ENCODE measurements around the gene MAP6D1. TPM values are rescaled to one million over a fixed set of nuclear protein-coding genes. Genes with fewer than 3 reads are reported as not detected.

MAP6D1 gene
- total RNA-seq, 1 experiment from 2014 or later = 1.9 TPM

DNA sequence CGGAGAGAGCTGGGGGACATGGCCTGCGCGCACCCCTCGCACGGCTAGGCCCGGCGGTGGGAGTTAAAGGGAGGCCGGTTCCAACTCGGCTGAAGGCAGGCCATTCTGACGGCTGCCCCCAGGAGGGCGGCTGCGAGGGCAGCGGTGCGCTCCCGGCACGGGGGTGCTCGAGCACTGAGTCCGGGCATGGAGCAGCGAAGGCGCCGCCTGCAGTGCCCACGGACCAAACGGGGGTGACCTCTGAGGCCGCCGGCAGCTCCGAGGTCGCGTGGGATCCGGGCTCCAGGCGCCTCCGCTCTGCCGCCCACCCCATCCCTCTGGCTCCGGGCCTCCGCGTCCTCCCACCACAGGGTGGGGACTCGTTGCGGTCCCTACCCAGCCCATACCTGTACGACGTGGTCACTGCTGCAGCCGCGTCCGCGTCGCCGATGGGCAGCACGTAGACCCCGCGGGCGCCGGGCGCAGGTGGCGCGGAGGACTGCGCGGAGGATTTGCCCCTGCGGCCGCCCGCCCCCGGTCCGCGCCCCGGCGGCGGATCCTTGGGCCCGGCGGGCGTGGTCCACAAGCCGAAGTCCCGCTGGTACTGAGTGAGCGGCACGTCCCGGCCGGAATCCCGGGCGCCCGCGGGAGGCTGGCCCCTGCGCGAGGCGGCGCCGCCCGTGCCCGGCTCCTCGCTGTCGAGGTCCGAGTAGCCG lies 469 bp downstream of the MAP6D1 start:
- DNase-seq (ENCODE audit: low read depth) = no peak

- DNase-seq (ENCODE audit: low read depth) = no peak
These were observed 1.4 kb downstream of the MAP6D1 start for GRCh38 chr3:183823963-183824362.

- DNase-seq (ENCODE audit: low read depth) = no peak
These were observed 2.7 kb downstream of the MAP6D1 start for GRCh38 chr3:183822631-183823030.

DNA sequence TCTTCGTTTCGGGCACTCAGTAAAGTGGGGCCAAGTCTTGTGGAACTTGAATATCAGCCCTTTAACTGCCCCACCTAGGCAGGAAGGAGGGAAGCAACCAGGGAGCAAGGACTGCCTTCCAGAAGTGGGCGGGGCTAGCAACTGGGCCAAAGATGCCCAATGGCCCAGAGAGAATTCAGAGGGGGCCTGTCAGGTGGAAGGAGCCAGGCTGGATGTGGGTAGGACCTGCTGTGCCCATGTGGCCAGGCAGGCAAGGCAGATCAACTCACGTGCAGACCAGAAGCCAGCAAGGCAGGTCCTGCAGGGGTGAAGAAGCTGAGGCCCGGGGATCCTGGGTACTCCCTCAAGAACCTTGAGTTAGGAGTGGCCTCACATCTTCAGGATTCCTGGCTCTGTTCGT lies 5.5 kb downstream of the MAP6D1 start:
- DNase-seq (ENCODE audit: low read depth) = no peak

DNA sequence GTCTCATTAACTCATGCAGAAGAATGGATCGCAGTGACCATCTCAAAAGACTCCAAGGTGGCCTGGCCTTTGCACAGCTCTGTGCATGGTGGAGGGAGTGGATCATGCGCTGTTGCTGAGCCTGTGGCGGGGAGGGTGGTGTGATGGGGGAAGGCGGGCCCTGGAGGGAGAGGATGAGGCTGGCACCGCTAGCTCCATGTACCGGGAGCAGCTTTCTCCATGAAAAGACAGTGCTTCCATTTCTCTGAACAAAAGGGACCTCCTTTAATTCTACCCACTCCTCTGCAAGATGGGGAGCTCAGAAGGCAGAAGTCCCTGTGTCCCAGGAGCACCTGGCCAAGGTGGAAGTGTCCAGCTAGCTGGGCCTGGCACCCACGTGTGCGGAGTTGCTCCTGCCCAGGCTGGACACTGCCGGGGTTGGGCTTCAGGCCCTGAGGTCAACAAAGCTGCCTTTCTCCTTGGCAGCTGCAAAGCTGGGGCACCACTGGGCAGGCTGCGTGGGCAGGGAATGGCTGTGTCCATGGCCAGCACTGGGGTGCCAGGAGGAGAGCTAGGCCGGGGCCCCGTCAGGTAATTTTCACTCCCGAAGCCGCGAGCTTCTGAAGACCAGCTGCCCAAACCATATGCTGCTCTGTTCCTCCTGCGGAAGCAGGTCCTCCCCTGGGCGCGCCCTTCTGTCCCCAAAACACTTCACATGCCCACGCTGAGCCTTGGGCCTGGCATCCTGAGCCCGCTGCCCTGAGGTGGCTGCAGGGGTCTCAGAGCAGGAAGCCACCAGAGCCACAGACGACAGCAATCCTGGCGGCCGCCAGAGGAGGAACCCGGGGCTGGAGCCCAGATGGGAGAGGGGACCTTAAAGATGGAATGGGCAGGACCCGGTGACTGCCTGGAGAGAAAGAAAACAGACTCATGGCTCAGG lies 6.4 kb downstream of the MAP6D1 start:
- DNase-seq (ENCODE audit: low read depth) = no peak

DNA sequence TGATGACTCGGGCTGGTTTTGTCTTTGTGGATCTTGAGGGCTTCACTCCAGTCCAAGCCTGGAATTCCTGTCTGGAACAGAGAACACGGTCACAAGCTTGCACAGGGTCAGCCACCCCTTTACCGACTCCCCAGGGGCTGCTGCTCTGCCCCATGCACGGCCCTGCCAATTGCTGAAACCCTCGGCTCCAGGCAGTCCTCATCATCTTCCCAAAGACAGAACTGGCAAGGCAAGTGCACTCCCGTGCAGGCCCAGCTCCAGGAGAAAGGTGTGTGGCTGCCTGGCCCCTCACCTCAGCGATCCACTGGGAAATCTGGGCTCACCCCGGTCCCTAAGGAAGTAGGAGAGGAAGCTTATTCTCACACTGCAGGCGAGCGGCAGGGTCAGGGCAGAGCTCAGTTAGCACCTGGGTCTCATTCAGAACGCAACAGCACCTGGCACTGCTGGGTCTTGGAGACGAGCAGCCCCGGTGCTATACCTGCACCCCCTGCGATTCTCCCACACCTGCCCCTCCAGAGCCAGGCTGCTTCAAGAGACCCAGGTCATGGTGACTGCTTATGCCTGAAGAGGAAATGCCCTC lies 7.2 kb downstream of the MAP6D1 start:
- DNase-seq (ENCODE audit: low read depth) = no peak

GRCh38 chr3:183817639-183818038 lies 7.7 kb downstream of the MAP6D1 start:
- DNase-seq (ENCODE audit: low read depth) = no peak

- no peak for DNase-seq (ENCODE audit: low read depth)
These were observed 8.5 kb downstream of the MAP6D1 start for GRCh38 chr3:183816681-183817510.

DNA sequence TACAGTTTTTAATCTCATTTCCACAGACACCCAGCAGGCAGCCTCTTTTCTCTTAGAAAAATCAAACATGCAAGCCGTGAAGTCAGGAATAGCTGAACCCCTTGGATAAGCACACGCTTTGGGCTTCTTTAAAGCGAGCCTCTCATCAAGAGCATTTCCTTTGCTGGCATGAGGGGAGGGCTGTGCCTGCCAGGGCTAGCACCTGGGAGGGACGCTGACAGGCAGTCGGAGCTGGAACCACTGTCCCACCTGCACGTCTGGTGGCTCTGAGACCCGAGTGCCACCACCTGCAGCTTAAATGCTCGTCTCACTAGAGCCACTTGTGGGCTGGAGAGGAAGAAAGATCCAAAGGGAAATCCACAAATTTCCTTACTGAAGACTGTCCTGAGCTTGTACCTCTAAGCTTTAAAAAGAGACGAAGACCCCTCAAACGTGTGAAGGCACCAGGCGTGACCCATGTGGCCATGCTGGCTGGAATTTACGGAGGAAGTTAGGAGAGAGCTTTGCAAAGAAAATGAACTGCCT lies 9.4 kb downstream of the MAP6D1 start:
- no peak for DNase-seq (ENCODE audit: low read depth)

GRCh38 chr3:183815563-183815940 lies 9.8 kb downstream of the MAP6D1 start:
- DNase-seq (ENCODE audit: low read depth) = no peak

- no peak for DNase-seq (ENCODE audit: low read depth)
These were observed 11.1 kb downstream of the MAP6D1 start for GRCh38 chr3:183814240-183814639.

DNA sequence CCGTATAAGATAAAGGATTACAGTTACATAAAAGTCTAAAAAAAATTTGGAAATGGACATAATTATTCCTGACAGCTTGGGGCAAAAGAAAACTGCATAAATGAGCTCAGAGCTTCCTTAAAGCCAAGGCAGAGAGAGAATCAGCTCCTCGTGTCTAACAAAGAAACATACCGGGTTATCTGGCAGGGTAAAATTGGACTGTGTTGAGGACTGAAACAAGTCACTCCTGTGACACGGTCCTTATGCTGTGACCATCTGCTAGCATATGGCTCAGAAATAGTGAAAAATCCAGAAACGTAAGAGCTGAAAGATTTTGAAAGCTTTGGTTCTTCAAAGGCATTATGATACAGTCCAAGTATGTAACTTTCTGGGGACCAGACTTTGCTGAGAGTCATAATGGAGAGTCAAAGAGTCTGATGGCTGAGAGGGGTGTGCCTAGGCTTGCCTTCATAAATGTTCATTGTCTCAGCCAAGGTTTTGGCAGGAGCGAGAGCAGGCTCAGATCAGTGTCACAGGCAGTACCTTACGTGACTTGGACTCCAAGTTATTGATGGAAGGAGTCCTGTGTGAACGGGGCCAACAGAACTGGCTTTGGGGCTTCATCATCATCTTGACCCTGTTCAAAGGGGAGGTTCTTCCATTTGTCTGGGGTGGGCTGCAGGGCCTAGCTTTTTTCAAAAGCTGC lies 12.5 kb downstream of the MAP6D1 start:
- DNase-seq (ENCODE audit: low read depth) = no peak

DNA sequence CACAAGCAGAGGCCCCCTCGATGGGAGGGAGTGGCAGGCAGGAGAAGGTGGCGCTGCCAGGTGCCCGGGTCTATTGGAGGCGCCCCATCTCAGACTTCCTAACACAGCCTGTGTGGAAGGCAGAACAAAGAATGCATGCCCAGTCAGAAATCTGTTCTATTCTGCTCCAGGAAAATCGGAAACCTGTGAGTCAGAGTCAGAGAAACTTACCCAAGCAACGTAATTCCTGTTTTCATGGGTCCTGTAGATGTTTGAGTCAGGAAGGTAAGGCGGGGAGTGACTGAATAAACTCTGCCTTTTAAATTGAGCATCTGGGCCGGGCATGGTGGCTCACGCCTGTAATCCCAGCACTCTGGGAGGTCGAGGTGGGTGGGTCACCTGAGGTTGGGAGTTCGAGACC lies 13.7 kb downstream of the MAP6D1 start:
- no peak for DNase-seq (ENCODE audit: low read depth)

DNA sequence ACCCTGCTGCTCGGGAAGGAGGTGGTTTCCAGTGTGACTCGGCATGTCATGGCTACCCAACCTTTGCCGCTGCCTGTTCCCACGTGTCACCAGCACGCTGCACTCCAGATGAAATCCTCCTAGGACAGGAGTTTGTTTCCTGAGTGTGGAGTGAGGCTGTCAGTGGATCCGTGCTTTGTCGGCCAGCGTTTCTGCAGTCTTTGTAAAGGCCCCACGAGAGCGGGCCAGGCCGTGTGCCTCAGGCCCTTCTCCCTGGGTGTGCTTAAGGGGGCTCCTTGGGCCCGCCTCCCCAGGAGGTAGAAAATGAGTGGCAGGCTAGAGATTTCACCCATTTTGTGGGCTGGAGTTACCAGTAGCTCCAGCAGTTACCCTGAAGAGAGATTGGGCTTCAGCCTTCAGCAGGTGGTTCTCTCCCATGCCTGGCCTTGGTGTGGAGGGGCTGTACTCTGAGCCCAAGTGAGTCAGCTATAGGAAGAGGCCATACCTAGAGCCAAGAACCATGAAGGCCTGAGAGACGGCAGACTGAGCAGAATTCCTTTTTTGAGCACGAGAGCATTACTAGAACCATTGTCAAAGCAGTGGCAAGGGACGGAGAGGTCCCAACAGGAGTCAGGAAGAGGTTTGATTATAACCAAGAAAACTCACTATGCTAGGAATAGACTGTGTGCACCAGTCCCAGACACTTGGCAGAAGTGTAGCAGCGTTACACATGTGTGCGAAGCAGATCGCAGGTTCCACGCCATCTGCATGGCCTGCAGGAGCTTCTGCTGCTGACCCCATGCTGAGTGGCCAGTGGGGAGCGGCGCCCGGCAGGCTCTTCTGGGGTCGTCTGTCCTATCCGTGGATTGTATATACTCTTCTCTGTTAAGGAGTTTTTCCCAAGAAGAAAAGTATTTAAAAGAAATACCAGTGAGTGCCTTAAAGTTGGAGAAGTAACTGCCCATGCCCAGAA lies 14.5 kb downstream of the MAP6D1 start:
- DNase-seq (ENCODE audit: low read depth) = no peak

- no peak for DNase-seq (ENCODE audit: low read depth)
These were observed 16.1 kb downstream of the MAP6D1 start for GRCh38 chr3:183809270-183809669.

DNA sequence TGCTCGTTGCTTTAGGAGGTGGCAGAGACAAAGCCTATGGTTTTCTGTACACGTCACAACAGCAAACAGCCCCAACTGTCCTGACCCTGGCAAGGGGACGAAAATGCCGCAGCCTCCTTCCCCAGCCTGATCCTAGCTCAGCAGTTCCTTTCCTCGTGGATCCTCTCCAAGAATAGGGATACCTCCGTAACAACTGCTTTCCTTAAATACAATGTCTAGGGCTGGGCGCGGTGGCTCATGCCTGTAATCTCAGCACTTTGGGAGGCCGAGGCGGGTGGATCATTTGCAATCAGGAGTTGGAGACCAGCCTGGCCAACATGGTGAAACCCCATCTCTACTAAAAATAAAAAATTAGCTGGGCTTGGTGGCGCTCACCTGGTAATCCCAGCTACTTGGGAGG lies 17.0 kb downstream of the MAP6D1 start:
- DNase-seq (ENCODE audit: low read depth) = no peak

GRCh38 chr3:183807881-183808280 lies 17.5 kb downstream of the MAP6D1 start:
- no peak for DNase-seq (ENCODE audit: low read depth)

GRCh38 chr3:183807209-183807728 lies 18.1 kb downstream of the MAP6D1 start:
- no peak for DNase-seq (ENCODE audit: low read depth)

- no peak for DNase-seq (ENCODE audit: low read depth)
These were observed 22.4 kb downstream of the MAP6D1 start for GRCh38 chr3:183802989-183803388.
